ENCODE data around the gene KCNJ2.

The KCNJ2 gene

DNA sequence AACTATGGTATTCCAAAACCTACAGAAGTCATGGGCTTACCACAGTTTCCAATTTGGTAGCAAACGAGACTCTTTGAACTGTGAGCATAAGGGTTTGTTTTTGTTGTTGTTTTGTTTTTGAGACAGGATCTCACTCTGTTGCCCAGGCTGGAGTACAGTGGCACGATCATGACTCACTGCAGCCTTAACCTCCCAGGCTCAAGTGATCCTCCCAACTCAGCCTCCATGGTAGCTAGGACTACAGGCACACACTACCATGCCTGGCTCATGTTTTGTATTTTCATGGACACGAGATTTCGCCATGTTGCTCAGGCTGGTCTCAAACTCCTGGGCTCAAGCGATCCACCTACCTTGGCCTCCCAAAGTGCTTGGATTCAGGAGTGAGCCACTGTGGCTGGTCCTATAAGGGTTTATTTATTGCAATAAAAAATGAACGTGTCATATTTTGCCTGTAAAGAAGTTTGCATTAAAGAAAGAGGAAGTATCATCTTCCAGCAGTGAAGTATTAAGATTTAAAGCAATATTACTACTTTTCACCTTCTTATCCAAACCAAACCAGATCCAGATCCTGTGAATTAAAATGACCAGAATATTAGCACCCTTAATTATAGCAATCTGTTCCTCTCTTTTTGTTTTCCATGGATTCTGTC, 37.2 kb downstream of the KCNJ2 start:
- TF ChIP-seq, protein P1, sequence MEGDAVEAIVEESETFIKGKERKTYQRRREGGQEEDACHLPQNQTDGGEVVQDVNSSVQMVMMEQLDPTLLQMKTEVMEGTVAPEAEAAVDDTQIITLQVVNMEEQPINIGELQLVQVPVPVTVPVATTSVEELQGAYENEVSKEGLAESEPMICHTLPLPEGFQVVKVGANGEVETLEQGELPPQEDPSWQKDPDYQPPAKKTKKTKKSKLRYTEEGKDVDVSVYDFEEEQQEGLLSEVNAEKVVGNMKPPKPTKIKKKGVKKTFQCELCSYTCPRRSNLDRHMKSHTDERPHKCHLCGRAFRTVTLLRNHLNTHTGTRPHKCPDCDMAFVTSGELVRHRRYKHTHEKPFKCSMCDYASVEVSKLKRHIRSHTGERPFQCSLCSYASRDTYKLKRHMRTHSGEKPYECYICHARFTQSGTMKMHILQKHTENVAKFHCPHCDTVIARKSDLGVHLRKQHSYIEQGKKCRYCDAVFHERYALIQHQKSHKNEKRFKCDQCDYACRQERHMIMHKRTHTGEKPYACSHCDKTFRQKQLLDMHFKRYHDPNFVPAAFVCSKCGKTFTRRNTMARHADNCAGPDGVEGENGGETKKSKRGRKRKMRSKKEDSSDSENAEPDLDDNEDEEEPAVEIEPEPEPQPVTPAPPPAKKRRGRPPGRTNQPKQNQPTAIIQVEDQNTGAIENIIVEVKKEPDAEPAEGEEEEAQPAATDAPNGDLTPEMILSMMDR (IDR thresholded peaks at IDR 0.05) = no peak
- Histone ChIP-seq H3K9me3 (ENCODE audit: control insufficient read depth, low read length) (no peaks in the 10 kb centered on the region), H3K79me2 (peaks cover 6% of the 10 kb centered on the region), H3K4me3 (ENCODE audit: low read depth, low read length) (no peak overlapping the region), H3K36me3 (ENCODE audit: control insufficient read depth, insufficient read depth, low read length) (no peaks in the 10 kb centered on the region), H3K4me2 (ENCODE audit: low read length) (no peak overlapping the region), H2AFZ (peak overlapping the region; percentile 28), H3K4me1 (peaks cover 17% of the 10 kb centered on the region), H3K9ac (no peak overlapping the region), H3K27ac (no peak overlapping the region), H3K27me3 (ENCODE audit: control insufficient read depth, insufficient read depth, low read length) (no peaks in the 10 kb centered on the region)

DNA sequence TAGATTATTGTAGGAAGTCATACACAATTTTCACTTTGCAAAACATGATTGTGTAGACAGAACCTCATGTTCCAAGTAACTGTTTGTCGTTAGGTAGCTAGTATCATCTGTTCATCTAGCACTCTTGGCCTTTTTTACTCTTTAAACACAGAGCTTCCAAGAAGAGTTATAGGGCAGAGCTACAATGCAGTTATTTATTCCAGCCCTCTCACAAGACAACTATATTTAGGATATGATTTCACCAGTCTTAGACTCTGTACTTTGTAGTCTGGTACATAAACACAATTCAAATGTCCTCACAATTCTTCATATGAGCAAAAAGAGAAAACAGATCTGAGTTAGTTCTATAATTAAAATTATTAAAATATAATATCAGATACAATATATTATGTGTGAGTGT, 37.9 kb downstream of the KCNJ2 start:
- TF ChIP-seq, protein P1 (IDR thresholded peaks at IDR 0.05) = no peak
- H3K27ac ChIP-seq = no peak overlapping the region
- peaks cover 6% of the 10 kb centered on the region for H3K79me2 ChIP-seq

DNA sequence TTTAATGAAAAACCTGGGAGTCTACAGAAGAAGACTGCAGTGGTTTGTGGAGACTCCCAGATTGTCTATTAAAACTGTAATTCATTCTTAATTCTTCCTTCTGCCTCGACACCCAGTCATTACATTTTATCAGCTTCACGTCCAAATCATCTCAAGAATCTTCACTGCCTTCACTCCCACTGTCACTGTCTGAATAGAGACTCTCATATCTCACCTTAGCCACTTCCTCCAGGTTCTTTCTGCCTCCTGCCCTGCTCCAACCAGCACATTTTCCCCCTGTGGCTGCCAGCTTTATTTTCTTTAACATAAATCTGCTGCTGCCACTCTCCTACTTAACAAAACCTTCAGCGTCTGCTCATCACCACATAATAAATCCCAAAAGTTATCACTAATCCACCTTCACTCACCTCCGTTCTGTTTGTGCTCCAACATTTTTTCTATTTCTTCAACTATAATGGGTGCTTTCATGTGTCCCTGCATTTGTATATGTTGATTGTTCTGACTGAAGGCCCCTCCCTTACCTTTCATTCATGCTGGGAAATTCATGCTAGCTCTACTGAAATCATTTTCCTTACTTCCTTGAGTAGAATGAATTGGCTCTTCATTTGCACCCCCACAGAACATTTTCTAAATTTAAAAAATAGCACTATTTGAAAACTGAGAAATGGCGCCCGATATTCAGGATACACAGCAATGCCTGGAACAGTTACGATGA, 38.9 kb downstream of the KCNJ2 start:
- Histone ChIP-seq H3K9ac (no peak overlapping the region), H3K36me3 (ENCODE audit: control insufficient read depth, insufficient read depth, low read length) (no peaks in the 10 kb centered on the region), H3K4me2 (ENCODE audit: low read length) (no peak overlapping the region), H2AFZ (peak overlapping the region; percentile 29), H3K27ac (peak overlapping the region; percentile 29), H3K4me1 (peaks cover 17% of the 10 kb centered on the region), H3K79me2 (peaks cover 6% of the 10 kb centered on the region), H3K9me3 (ENCODE audit: control insufficient read depth, low read length) (no peaks in the 10 kb centered on the region), H3K4me3 (ENCODE audit: low read depth, low read length) (no peak overlapping the region), H3K27me3 (ENCODE audit: control insufficient read depth, insufficient read depth, low read length) (no peaks in the 10 kb centered on the region)
- TF ChIP-seq, protein P1 (IDR thresholded peaks at IDR 0.05) = no peak

More for the DNA sequence above, 37.9 kb downstream of the KCNJ2 start:
- no peaks in the 10 kb centered on the region for H3K36me3 ChIP-seq (ENCODE audit: control insufficient read depth, insufficient read depth, low read length)
- H2AFZ ChIP-seq = peak overlapping the region; percentile 28
- no peak overlapping the region for H3K9ac ChIP-seq
- H3K9me3 ChIP-seq (ENCODE audit: control insufficient read depth, low read length) = no peaks in the 10 kb centered on the region
- no peak overlapping the region for H3K4me2 ChIP-seq (ENCODE audit: low read length)
- no peak overlapping the region for H3K4me3 ChIP-seq (ENCODE audit: low read depth, low read length)
- H3K27me3 ChIP-seq (ENCODE audit: control insufficient read depth, insufficient read depth, low read length) = no peaks in the 10 kb centered on the region
- H3K4me1 ChIP-seq = peaks cover 17% of the 10 kb centered on the region

DNA sequence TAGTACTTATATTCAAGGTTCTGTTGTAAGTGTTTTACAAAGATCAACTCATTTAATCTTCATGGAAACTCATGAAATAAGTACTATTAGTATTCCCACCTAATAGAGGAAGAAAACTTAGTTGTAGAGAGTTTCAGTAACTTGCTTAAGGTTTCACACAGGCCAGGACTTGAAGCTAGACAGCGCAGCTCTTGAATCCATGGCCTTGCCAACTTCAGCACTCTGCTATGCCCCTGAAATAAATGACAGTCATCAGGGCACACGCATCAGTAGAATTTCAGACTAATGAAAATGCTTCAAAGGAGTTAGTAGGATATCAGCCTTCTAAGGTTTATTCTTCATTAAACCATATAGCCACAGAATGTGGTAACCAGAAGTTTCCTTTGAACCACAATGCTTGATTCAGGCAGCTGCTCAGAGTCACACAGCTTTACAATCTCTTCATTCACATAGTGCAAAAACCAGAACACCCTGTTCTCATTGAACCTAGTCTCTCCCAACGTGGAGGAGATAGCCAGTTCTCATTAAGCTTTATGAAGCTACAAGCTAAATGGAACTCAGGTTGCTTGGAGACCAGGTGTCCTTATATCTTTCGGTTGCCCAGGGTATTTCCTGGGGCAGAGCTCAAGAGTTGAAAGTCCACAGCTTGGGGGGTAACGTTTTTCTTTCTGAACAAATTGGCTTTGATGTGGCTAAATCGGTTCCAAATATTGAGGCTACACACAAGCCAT, 39.7 kb downstream of the KCNJ2 start:
- no peak overlapping the region for H3K4me3 ChIP-seq (ENCODE audit: low read depth, low read length)
- H3K4me2 ChIP-seq (ENCODE audit: low read length) = no peak overlapping the region
- peaks cover 17% of the 10 kb centered on the region for H3K4me1 ChIP-seq
- TF ChIP-seq, protein P1 (IDR thresholded peaks at IDR 0.05) = no peak
- H3K27me3 ChIP-seq (ENCODE audit: control insufficient read depth, insufficient read depth, low read length) = no peaks in the 10 kb centered on the region
- H3K79me2 ChIP-seq = peaks cover 6% of the 10 kb centered on the region
- no peak overlapping the region for H3K9ac ChIP-seq
- H3K36me3 ChIP-seq (ENCODE audit: control insufficient read depth, insufficient read depth, low read length) = no peaks in the 10 kb centered on the region
- H3K9me3 ChIP-seq (ENCODE audit: control insufficient read depth, low read length) = no peaks in the 10 kb centered on the region
- H3K27ac ChIP-seq = peak overlapping the region; percentile 1
- peak overlapping the region; percentile 55 for H2AFZ ChIP-seq
